WTC11 (cell line): Measurements from ENCODE around the gene PNPLA6. TPM values are rescaled to one million over a fixed set of nuclear protein-coding genes. Genes with fewer than 3 reads are reported as not detected.
A peak's percentile ranks its signal among the peaks of the same experiment; 100 is the strongest.

Source experiments
- ATAC-seq: fragments of 200-7000 bp; cut with Tn5 transposase; 2 replicates; pipeline ENCODE4 v1.10.0; 2021; ENCODE audit warnings: mild to moderate bottlenecking, moderate library complexity
- CTCF ChIA-PET: fragments of 300-600 bp; sonication (Branson Sonifier 250); formaldehyde crosslinking; loops from one replicate; lab custom pipeline; 2021; ENCODE audit warnings: antibody characterized with exemption; lab: Charles Lee
- POLR2A ChIA-PET: fragments of 350-600 bp; sonication (Branson Sonifier 250); formaldehyde crosslinking; loops from one replicate; lab custom pipeline; 2021; ENCODE audit warnings: antibody characterized with exemption; lab: Charles Lee
- DNase-seq: peaks from one replicate; pipeline ENCODE4 v3.0.0; 2021; ENCODE audit warnings: low spot score
- H3K27ac Mint-ChIP-seq: 2 replicates; pipeline ENCODE4 v1.8.0; 2021; ENCODE audit warnings: mixed read lengths
- H3K27me3 Mint-ChIP-seq: 2 replicates; pipeline ENCODE4 v1.8.0; 2021; ENCODE audit warnings: low read depth, mild to moderate bottlenecking, moderate library complexity, mixed read lengths
- H3K36me3 Mint-ChIP-seq: 2 replicates; pipeline ENCODE4 v1.8.0; 2021; ENCODE audit warnings: mixed read lengths
- H3K4me1 Mint-ChIP-seq: 2 replicates; pipeline ENCODE4 v1.8.0; 2022; ENCODE audit warnings: mixed read lengths
- H3K4me3 Mint-ChIP-seq: 2 replicates; pipeline ENCODE4 v1.8.0; 2021; ENCODE audit warnings: mild to moderate bottlenecking, moderate library complexity, mixed read lengths
- H3K9me3 Mint-ChIP-seq: 2 replicates; pipeline ENCODE4 v1.8.0; 2021; ENCODE audit warnings: mixed read lengths
- GTF2I ChIP-seq: fragments of 250-450 bp; sonication (Bioruptor Pico); conservative IDR thresholded peaks from 2 replicates; pipeline ENCODE4 v1.4.0; 2021; ENCODE audit warnings: mild to moderate bottlenecking
- NFYB ChIP-seq: sonication (generic); formaldehyde crosslinking; conservative IDR thresholded peaks from 2 replicates; pipeline ENCODE4 v1.8.0; 2022; ENCODE audit warnings: low read depth, missing genetic modification reagents
- SOX15 ChIP-seq: fragments of 250-450 bp; sonication (Bioruptor Pico); IDR thresholded peaks from 2 replicates; pipeline ENCODE4 v1.9.0; 2021; ENCODE audit warnings: mild to moderate bottlenecking
- TCF7 ChIP-seq: sonication (generic); formaldehyde crosslinking; IDR thresholded peaks from 2 replicates; pipeline ENCODE4 v1.8.0; 2022; ENCODE audit warnings: mild to moderate bottlenecking, low read depth, missing genetic modification reagents, moderate library complexity
- ZNF219 ChIP-seq: sonication (generic); formaldehyde crosslinking; IDR thresholded peaks from 2 replicates; pipeline ENCODE4 v1.8.0; 2023; ENCODE audit warnings: missing genetic modification reagents, mild to moderate bottlenecking, borderline replicate concordance
- ZNF423 ChIP-seq: fragments of 250-450 bp; sonication (Bioruptor Pico); IDR thresholded peaks from 2 replicates; pipeline ENCODE4 v2.1.2; 2022; ENCODE audit warnings: mild to moderate bottlenecking, moderate library complexity
- total RNA-seq: library from RNA; stranded (reverse); gene quantifications from 3 replicates; pipeline ENCODE4 v1.2.3, GENCODE V29; 2021
- TF ChIP-seq, protein P1 (sequence below): sonication (generic); formaldehyde crosslinking; IDR thresholded peaks from 2 replicates; pipeline ENCODE4 v1.8.0; 2023; ENCODE audit warnings: missing genetic modification reagents, mild to moderate bottlenecking, borderline replicate concordance
- TF ChIP-seq, protein P2 (sequence below): sonication (generic); formaldehyde crosslinking; IDR thresholded peaks from 2 replicates; pipeline ENCODE4 v1.8.1; 2023; ENCODE audit warnings: mild to moderate bottlenecking, missing genetic modification reagents
- TF ChIP-seq, protein P3 (sequence below): sonication (generic); formaldehyde crosslinking; IDR thresholded peaks from 2 replicates; pipeline ENCODE4 v1.8.1; 2023; ENCODE audit warnings: mild to moderate bottlenecking, missing genetic modification reagents, borderline replicate concordance
- TF ChIP-seq, protein P4 (sequence below): sonication (generic); formaldehyde crosslinking; IDR thresholded peaks from 2 replicates; pipeline ENCODE4 v1.8.1; 2022; ENCODE audit warnings: mild to moderate bottlenecking, missing genetic modification reagents, moderate library complexity, borderline replicate concordance
- TF ChIP-seq, protein P5 (sequence below): sonication (generic); formaldehyde crosslinking; IDR thresholded peaks from 2 replicates; pipeline ENCODE4 v1.8.0; 2022; ENCODE audit warnings: mild to moderate bottlenecking, missing genetic modification reagents
- TF ChIP-seq, protein P6 (sequence below): sonication (generic); formaldehyde crosslinking; IDR thresholded peaks from 2 replicates; pipeline ENCODE4 v1.8.1; 2023; ENCODE audit warnings: mild to moderate bottlenecking, moderate library complexity, missing genetic modification reagents

PNPLA6 gene
- total RNA-seq, 1 experiment from 2014 or later: 149 TPM

DNA sequence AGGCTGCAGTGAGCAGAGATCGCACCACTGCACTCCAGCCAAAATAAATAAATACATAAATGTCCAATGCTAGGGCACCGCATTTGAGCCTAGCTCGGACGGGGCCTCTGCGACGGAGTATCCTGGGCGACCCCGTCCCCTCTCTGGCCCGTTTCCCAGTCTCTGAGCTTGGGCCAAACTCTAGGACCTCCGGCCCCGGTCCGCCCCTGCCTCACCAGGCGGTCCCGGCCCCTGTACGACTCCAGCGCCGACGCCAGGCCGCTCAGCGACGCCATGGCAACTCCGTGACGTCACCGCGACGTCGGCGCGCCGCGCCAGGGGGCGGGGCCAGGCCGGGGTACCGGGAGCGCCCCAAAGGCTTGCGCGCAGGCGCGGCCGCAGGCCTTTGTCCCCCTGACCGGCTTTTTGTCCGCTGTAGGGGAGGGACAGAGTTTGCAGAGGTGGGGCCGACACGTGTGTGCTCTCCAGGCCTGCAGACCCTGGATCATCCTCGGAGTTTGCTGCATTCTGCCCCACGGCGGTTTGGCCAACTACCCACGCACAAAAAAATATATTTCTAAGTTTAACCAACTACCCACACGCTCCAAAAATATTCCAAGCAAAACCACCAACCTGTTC lies 46.7 kb upstream of the PNPLA6 start, which contains the start of gene PEX11G (continued):
- TF ChIP-seq, protein P1, sequence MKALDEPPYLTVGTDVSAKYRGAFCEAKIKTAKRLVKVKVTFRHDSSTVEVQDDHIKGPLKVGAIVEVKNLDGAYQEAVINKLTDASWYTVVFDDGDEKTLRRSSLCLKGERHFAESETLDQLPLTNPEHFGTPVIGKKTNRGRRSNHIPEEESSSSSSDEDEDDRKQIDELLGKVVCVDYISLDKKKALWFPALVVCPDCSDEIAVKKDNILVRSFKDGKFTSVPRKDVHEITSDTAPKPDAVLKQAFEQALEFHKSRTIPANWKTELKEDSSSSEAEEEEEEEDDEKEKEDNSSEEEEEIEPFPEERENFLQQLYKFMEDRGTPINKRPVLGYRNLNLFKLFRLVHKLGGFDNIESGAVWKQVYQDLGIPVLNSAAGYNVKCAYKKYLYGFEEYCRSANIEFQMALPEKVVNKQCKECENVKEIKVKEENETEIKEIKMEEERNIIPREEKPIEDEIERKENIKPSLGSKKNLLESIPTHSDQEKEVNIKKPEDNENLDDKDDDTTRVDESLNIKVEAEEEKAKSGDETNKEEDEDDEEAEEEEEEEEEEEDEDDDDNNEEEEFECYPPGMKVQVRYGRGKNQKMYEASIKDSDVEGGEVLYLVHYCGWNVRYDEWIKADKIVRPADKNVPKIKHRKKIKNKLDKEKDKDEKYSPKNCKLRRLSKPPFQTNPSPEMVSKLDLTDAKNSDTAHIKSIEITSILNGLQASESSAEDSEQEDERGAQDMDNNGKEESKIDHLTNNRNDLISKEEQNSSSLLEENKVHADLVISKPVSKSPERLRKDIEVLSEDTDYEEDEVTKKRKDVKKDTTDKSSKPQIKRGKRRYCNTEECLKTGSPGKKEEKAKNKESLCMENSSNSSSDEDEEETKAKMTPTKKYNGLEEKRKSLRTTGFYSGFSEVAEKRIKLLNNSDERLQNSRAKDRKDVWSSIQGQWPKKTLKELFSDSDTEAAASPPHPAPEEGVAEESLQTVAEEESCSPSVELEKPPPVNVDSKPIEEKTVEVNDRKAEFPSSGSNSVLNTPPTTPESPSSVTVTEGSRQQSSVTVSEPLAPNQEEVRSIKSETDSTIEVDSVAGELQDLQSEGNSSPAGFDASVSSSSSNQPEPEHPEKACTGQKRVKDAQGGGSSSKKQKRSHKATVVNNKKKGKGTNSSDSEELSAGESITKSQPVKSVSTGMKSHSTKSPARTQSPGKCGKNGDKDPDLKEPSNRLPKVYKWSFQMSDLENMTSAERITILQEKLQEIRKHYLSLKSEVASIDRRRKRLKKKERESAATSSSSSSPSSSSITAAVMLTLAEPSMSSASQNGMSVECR (CRISPR knock-in tag): 0 out of 2 replicates have a peak, but pooled peaks have one; percentile 53
- TF ChIP-seq NFYB (CRISPR knock-in tag) (no peak), ZNF423 (0 out of 2 replicates have a peak, but pooled peaks have one; percentile 13), SOX15 (CRISPR knock-in tag) (no peak)
- TF ChIP-seq, protein P2, sequence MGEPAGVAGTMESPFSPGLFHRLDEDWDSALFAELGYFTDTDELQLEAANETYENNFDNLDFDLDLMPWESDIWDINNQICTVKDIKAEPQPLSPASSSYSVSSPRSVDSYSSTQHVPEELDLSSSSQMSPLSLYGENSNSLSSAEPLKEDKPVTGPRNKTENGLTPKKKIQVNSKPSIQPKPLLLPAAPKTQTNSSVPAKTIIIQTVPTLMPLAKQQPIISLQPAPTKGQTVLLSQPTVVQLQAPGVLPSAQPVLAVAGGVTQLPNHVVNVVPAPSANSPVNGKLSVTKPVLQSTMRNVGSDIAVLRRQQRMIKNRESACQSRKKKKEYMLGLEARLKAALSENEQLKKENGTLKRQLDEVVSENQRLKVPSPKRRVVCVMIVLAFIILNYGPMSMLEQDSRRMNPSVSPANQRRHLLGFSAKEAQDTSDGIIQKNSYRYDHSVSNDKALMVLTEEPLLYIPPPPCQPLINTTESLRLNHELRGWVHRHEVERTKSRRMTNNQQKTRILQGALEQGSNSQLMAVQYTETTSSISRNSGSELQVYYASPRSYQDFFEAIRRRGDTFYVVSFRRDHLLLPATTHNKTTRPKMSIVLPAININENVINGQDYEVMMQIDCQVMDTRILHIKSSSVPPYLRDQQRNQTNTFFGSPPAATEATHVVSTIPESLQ (CRISPR knock-in tag): no peak
- TF ChIP-seq, protein P3, sequence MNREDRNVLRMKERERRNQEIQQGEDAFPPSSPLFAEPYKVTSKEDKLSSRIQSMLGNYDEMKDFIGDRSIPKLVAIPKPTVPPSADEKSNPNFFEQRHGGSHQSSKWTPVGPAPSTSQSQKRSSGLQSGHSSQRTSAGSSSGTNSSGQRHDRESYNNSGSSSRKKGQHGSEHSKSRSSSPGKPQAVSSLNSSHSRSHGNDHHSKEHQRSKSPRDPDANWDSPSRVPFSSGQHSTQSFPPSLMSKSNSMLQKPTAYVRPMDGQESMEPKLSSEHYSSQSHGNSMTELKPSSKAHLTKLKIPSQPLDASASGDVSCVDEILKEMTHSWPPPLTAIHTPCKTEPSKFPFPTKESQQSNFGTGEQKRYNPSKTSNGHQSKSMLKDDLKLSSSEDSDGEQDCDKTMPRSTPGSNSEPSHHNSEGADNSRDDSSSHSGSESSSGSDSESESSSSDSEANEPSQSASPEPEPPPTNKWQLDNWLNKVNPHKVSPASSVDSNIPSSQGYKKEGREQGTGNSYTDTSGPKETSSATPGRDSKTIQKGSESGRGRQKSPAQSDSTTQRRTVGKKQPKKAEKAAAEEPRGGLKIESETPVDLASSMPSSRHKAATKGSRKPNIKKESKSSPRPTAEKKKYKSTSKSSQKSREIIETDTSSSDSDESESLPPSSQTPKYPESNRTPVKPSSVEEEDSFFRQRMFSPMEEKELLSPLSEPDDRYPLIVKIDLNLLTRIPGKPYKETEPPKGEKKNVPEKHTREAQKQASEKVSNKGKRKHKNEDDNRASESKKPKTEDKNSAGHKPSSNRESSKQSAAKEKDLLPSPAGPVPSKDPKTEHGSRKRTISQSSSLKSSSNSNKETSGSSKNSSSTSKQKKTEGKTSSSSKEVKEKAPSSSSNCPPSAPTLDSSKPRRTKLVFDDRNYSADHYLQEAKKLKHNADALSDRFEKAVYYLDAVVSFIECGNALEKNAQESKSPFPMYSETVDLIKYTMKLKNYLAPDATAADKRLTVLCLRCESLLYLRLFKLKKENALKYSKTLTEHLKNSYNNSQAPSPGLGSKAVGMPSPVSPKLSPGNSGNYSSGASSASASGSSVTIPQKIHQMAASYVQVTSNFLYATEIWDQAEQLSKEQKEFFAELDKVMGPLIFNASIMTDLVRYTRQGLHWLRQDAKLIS (CRISPR knock-in tag): no peak
- TF ChIP-seq, protein P4, sequence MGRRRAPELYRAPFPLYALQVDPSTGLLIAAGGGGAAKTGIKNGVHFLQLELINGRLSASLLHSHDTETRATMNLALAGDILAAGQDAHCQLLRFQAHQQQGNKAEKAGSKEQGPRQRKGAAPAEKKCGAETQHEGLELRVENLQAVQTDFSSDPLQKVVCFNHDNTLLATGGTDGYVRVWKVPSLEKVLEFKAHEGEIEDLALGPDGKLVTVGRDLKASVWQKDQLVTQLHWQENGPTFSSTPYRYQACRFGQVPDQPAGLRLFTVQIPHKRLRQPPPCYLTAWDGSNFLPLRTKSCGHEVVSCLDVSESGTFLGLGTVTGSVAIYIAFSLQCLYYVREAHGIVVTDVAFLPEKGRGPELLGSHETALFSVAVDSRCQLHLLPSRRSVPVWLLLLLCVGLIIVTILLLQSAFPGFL (CRISPR knock-in tag): no peak
- TF ChIP-seq, protein P5, sequence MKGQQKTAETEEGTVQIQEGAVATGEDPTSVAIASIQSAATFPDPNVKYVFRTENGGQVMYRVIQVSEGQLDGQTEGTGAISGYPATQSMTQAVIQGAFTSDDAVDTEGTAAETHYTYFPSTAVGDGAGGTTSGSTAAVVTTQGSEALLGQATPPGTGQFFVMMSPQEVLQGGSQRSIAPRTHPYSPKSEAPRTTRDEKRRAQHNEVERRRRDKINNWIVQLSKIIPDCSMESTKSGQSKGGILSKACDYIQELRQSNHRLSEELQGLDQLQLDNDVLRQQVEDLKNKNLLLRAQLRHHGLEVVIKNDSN (CRISPR knock-in tag): peak; percentile 62; the same call in 1 of the 2 replicates

DNA sequence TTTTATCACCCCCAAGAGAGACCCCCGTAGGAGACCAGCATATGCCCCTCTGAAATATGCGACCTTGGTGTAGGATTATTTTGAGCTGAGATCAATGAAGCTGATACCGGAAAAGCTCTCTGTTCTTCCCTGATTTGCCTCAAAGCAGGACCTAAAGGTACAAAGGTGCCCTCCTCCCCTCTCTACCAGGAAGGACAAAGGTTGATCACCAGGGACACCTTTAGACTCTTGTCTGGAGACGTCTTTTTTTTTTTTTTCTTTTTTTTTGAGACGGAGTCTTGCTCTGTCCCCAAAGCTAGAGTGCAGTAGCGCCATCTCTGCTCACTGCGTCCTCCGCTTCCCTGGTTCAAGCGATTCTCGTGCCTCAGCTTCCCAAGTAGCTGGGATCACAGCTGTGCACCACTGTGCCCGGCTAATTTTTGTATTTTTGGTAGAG lies 45.9 kb upstream of the PNPLA6 start:
- peaks cover 12% of the 10 kb centered on the region for H3K4me1 Mint-ChIP-seq
- CTCF ChIA-PET: interaction anchor here (0.6 to 1.6 kb wide), 11 partner anchors 11 to 646 kb away, joined by 3 to 7 read pairs (median 4); partner anchors contain the start of genes CLEC4M and MCOLN1
- no peaks in the 10 kb centered on the region for H3K36me3 Mint-ChIP-seq
- peaks cover 8% of the 10 kb centered on the region for H3K27me3 Mint-ChIP-seq
- H3K27ac Mint-ChIP-seq: peak overlapping the region; percentile 92
- POLR2A ChIA-PET: interaction anchor here (1.5 kb wide), 1 partner anchor 17 kb away, joined by 4 read pairs; no protein-coding TSS in a partner anchor
- ATAC-seq: peak; percentile 12
- H3K9me3 Mint-ChIP-seq: no peaks in the 10 kb centered on the region
- DNase-seq: no peak
- TF ChIP-seq, protein P6, sequence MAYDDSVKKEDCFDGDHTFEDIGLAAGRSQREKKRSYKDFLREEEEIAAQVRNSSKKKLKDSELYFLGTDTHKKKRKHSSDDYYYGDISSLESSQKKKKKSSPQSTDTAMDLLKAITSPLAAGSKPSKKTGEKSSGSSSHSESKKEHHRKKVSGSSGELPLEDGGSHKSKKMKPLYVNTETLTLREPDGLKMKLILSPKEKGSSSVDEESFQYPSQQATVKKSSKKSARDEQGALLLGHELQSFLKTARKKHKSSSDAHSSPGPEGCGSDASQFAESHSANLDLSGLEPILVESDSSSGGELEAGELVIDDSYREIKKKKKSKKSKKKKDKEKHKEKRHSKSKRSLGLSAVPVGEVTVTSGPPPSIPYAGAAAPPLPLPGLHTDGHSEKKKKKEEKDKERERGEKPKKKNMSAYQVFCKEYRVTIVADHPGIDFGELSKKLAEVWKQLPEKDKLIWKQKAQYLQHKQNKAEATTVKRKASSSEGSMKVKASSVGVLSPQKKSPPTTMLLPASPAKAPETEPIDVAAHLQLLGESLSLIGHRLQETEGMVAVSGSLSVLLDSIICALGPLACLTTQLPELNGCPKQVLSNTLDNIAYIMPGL (CRISPR knock-in tag): no peak
- no peak for TF ChIP-seq ZNF219
- TF ChIP-seq GTF2I: no peak
- TF ChIP-seq, protein P5 (CRISPR knock-in tag): no peak
- no peak for TF ChIP-seq TCF7 (CRISPR knock-in tag)
- H3K4me3 Mint-ChIP-seq: peak overlapping the region; percentile 41
